Stimulated activated CD4-positive, alpha-beta T cell treated with anti-CD3 and anti-CD28 coated beads, Interleukin-12 subunit alpha, Interleukin-12 subunit beta, amount 100 ng/mL, for 48 hours (primary cell): ENCODE results near the gene TIMP3.

Experiments used
- DNase-seq, 3 donors: peaks; one replicate each; pipeline ENCODE4 v3.0.0-alpha.2; 2020; ENCODE audit warnings: low read depth in 2 of 3, low spot score in 1 of 3

Gene TIMP3

GRCh38 chr22:32879550-32879949 lies 78.0 kb downstream of the TIMP3 start:
- DNase-seq, result no peak

- no peak for DNase-seq
Measured at GRCh38 chr22:32880061-32880460, 78.6 kb downstream of the TIMP3 start.

- no peak for DNase-seq
Measured at GRCh38 chr22:32880505-32880892, 79.0 kb downstream of the TIMP3 start.

- DNase-seq, result no peak
Measured at GRCh38 chr22:32880893-32881596, 79.5 kb downstream of the TIMP3 start.

GRCh38 chr22:32882360-32882755 lies 80.9 kb downstream of the TIMP3 start:
- DNase-seq, result no peak

- no peak for DNase-seq
Measured at GRCh38 chr22:32882774-32883530, 81.4 kb downstream of the TIMP3 start.

- no peak for DNase-seq
Measured at GRCh38 chr22:32887324-32887980, 85.9 kb downstream of the TIMP3 start.

GRCh38 chr22:32888976-32889375 lies 87.5 kb downstream of the TIMP3 start:
- no peak for DNase-seq

GRCh38 chr22:32896891-32897290 lies 95.4 kb downstream of the TIMP3 start:
- no peak for DNase-seq

- peak in 1 of 3 donors; percentile 2 for DNase-seq
Measured at GRCh38 chr22:32897400-32897799, 95.9 kb downstream of the TIMP3 start.

GRCh38 chr22:32900886-32901635 lies 99.6 kb downstream of the TIMP3 start:
- DNase-seq, result no peak

- DNase-seq, result no peak
Measured at GRCh38 chr22:32901925-32902324, 100.4 kb downstream of the TIMP3 start.

GRCh38 chr22:32903507-32903906 lies 102.0 kb downstream of the TIMP3 start:
- DNase-seq, result no peak

- DNase-seq, result peak in 1 of 3 donors; percentile 8
Measured at GRCh38 chr22:32904044-32904443, 102.5 kb downstream of the TIMP3 start.

GRCh38 chr22:32905400-32905799 lies 103.9 kb downstream of the TIMP3 start:
- DNase-seq, result no peak

GRCh38 chr22:32909581-32910428 lies 108.3 kb downstream of the TIMP3 start:
- no peak for DNase-seq

GRCh38 chr22:32910429-32910772 lies 108.9 kb downstream of the TIMP3 start:
- DNase-seq, result no peak

GRCh38 chr22:32911503-32911902 lies 110.0 kb downstream of the TIMP3 start:
- no peak for DNase-seq
